G401 (cell line): ENCODE measurements around the gene SLK. TPM values are rescaled to one million over a fixed set of nuclear protein-coding genes. Genes with fewer than 3 reads are reported as not detected.

Experiments
- DNase-seq: peaks from one replicate; pipeline ENCODE4 v3.0.0-alpha.2; 2015; ENCODE audit warnings: low spot score
- in situ Hi-C: cut with HindIII; loops from 2 replicates; pipeline ENCODE4 v1.10.0; 2016; ENCODE audit warnings: low sequenced_read_pairs, mixed read lengths
- total RNA-seq: library from RNA; depleted of rRNA; stranded (reverse); fragments of >200 nt; shearing (Covaris generic); gene quantifications from 2 replicates; pipeline ENCODE4 v1.2.3, GENCODE V29; 2014

SLK gene
- total RNA-seq, 1 experiment from 2014 or later, result 33.2 TPM

DNA sequence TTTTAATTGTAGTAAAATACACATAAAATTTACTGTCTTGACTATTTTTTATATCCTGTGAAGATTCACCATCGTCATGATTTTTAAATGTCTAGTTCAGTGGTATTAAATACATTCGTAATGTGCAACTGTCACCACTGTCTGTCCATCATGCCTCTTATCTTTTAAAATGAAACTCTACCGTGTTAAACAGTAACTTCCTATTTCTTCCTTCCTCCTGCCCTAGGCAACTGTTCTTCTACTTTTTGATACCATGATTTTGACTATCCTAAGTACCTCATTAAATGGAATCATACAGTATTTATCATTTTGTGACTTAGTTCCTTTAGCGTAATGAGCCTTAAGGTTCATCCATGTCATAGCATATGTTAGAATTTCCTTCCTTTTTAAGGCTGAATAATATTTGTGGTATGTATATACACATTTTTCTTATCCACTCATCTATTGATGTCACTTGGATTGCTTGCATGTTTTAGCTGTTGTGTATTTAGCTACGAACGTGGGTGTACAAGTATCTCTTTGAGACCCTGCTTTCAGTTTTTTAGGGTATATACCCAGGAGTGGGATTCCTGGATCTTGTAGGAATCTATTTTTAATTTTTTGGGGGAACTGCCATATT, 13.5 kb downstream of the SLK start:
- in situ Hi-C loops, result no loop called here
- DNase-seq, result no peak

DNA sequence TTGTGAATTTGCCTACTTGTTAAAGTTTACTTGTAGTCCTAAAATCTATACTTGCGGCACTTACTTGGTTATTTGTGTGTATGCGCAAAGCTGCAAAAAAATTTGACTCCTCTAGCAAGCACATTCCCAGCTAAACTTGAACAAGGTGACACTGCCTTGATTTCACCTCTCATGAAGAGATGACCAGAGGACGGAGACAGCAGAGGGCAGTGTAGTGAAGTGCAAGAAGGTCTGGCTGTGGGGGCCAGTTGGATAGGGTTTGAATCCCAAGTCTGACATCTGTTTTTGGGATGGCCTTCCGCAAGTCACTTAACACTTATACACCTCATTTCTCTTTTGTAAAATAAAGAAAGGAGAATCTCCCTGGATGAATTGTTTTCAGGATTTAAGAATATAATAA, 15.7 kb downstream of the SLK start:
- no peak for DNase-seq

GRCh38 chr10:103983367-103983911, 16.5 kb downstream of the SLK start:
- in situ Hi-C loops, result no loop called here
- DNase-seq, result no peak

More for the DNA sequence above, 15.7 kb downstream of the SLK start:
- in situ Hi-C loops, result no loop called here

GRCh38 chr10:103985726-103986125, 18.8 kb downstream of the SLK start:
- in situ Hi-C loops, result no loop called here

GRCh38 chr10:103986360-103986759, 19.4 kb downstream of the SLK start:
- in situ Hi-C loops, result no loop called here
- DNase-seq, result no peak

More at GRCh38 chr10:103985726-103986125, 18.8 kb downstream of the SLK start:
- no peak for DNase-seq

DNA sequence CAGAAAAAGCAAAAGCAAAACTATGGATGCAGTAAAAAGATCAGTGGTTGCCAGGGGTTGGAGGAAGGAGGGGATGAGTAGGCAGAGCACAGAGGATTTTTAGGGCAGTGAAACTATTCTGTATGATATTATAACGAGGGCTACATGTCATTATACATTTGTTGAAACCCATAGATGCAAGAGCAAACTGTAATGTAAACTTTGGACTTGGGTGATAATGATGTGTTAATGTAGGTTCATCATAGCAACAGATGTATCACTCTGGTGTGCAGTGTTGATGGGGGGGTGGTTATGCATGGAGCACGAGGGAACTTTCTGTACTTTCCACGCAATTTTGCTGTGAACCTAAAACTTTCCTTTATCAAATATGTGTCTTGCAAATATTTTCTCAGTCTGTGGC, 23.2 kb downstream of the SLK start:
- no peak for DNase-seq
- in situ Hi-C loops, result no loop called here

DNA sequence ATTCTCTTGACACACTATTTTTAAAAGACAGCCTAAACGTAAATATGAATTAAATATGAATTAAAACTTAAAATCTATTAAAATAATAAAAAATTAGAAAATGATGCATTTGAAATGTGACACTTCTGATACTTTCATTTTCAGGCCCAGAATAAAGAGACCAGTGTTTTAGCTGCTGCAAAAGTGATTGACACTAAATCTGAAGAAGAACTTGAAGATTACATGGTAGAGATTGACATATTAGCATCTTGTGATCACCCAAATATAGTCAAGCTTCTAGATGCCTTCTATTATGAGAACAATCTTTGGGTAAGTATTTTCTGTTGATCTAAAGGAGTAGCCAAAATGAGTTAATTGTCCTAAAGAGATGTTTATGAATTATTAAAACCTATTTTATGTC, 23.6 kb downstream of the SLK start:
- in situ Hi-C loops, result no loop called here

GRCh38 chr10:103991393-103992128, 24.6 kb downstream of the SLK start:
- in situ Hi-C loops, result no loop called here

More for the DNA sequence above, 23.6 kb downstream of the SLK start:
- no peak for DNase-seq

DNA sequence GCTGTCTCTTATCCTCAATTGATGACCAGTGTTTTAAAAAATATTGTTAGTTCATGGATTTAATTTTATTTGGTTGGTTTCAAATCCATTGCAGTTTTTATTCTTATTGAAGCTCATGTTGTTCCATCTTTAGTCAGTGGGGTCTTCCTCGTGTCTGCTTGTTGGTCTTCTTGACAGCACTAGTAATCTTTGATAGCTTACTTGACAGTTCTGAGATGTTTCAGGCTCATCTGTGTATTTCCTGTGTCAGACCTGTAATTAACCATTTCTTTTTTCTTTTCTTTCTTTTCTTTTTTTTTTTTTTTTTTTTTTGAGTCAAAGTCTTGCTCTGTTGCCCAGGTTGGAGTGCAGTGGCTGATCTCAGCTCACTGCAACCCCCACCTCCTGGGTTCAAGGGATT, 28.2 kb downstream of the SLK start:
- in situ Hi-C loops, result no loop called here

More at GRCh38 chr10:103991393-103992128, 24.6 kb downstream of the SLK start:
- DNase-seq, result no peak

DNA sequence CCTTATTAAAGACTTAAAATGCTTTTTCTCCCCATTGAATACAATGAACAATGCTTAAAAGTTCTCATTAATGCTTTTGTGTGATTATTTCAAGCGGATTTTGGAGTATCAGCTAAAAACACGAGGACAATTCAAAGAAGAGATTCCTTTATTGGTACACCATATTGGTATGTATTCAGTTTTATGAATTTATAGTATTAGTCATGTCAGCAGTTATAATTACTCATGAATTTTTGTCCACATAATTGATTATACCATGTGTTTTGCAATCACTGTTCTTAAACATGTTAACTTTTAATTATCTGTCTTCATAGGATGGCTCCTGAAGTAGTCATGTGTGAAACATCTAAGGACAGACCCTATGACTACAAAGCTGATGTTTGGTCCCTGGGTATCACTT, 31.9 kb downstream of the SLK start:
- in situ Hi-C loops, result no loop called here
- no peak for DNase-seq

More for the DNA sequence above, 28.2 kb downstream of the SLK start:
- DNase-seq, result no peak

DNA sequence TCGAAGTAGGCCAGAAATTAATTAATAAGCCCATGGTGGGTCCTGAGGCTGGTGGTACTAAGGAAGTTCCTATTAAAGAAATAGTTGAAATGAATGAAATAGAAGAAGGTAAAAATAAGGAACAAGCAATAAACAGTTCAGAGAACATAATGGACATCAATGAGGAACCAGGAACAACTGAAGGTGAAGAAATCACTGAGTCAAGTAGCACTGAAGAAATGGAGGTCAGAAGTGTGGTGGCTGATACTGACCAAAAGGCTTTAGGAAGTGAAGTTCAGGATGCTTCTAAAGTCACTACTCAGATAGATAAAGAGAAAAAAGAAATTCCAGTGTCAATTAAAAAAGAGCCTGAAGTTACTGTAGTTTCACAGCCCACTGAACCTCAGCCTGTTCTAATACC, 36.0 kb downstream of the SLK start:
- no peak for DNase-seq
- in situ Hi-C loops, result no loop called here

- in situ Hi-C loops, result no loop called here
- no peak for DNase-seq
These were observed 38.4 kb downstream of the SLK start for GRCh38 chr10:104005172-104005863.

DNA sequence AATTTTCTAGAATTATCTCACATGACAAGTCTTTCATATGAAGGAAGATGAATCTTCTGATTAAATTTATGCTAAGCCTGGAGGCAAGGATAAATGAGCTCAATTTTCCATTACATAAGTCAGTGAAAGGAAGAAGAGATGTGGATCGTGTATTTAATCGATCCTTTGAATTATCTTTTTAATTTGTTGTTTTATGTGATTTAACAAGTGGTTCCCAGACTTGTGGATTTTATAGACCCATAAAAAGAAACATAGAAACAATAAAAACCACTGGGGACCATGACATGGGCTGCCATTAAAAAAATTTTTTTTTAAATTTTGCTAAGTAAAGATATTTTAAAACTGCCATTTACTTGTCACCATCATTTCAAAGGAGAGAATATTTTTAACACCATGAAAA, 45.0 kb downstream of the SLK start:
- no peak for DNase-seq

GRCh38 chr10:104013489-104013888, 46.5 kb downstream of the SLK start:
- in situ Hi-C loops, result loop anchor here (5.0 kb wide), 1 partner anchor 41 kb away; no protein-coding TSS in a partner anchor
- DNase-seq, result no peak

More for the DNA sequence above, 45.0 kb downstream of the SLK start:
- in situ Hi-C loops, result loop anchor here (5.0 kb wide), 1 partner anchor 40 kb away; no protein-coding TSS in a partner anchor

GRCh38 chr10:104014176-104014575, 47.2 kb downstream of the SLK start:
- in situ Hi-C loops, result loop anchor here (5.0 kb wide), 1 partner anchor 42 kb away; no protein-coding TSS in a partner anchor
- no peak for DNase-seq

DNA sequence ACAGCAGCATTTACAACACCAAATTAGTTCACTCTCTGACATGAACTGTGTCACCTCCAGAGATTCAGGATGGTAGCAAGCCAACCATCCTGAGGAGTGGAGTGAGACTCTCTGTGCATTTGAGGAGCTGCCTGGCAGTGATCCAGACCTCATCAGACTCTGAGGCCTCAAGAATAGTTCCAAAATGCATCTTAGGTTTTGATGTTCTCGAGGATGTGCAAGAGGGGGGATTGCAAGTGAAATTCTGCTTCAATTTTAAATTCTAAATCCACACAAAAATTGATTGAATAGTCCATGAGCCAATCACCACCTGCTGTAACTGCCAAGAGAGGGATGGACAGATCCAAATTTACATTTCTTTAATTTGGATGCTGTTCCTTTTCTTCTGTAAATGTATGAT, 49.7 kb downstream of the SLK start:
- no peak for DNase-seq
- in situ Hi-C loops, result no loop called here

DNA sequence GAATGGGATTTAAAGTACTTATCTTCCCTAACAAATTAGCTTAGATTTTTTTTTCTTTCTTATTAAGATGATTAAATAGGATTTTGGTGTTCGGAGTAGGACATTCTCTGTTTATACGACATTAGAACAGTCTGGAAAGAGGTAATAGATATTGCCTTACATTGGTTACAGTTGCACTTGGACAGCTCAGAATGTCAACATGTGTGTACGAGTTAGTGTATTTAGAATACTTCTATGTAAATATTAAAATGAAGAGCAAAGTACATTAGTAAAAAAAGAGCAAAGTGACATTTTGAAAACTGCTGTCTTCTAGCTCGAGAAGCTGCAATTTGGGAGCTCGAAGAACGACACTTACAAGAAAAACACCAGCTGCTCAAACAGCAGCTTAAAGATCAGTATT, 51.5 kb downstream of the SLK start:
- no peak for DNase-seq
- in situ Hi-C loops, result no loop called here

DNA sequence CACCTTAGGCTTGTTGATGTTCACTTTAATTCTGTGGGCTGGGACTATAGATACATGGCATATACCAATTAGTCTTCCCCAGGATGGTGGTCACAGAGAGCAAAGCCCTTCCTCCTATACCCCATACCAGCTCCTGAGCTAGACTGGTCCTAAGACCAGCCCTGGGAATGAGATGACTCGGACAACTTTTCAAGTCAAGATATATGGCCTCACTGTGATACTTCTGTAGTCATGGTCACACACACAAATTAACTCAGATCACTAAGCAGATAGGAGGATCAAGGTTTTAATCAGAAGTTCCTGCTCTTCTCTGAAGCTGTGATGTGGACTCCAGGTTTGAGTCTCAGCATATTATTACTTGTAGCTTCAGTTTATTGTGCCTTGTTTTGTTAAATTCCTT, 53.1 kb downstream of the SLK start:
- DNase-seq, result no peak
- in situ Hi-C loops, result loop anchor here (10.0 kb wide), 1 partner anchor 105 kb away; the partner anchor contains the start of gene STN1

GRCh38 chr10:104021246-104021645, 54.3 kb downstream of the SLK start:
- DNase-seq, result no peak
- in situ Hi-C loops, result loop anchor here (10.0 kb wide), 1 partner anchor 106 kb away; the partner anchor contains the start of gene STN1
